HG03064 (cell line): ENCODE measurements around the gene DRC3.
"Not testable (repeated sequence)": the region's sequence is repeated elsewhere in the genome, so short reads cannot be mapped to it uniquely, and the experiment has no call there.

Source experiments
- ATAC-seq: cut with Tn5 transposase; IDR thresholded peaks from one replicate; pipeline ENCODE4 v1.9.1; 2021; ENCODE audit warnings: low read depth; ENCODE audit not compliant: unreplicated experiment

DRC3 gene

DNA sequence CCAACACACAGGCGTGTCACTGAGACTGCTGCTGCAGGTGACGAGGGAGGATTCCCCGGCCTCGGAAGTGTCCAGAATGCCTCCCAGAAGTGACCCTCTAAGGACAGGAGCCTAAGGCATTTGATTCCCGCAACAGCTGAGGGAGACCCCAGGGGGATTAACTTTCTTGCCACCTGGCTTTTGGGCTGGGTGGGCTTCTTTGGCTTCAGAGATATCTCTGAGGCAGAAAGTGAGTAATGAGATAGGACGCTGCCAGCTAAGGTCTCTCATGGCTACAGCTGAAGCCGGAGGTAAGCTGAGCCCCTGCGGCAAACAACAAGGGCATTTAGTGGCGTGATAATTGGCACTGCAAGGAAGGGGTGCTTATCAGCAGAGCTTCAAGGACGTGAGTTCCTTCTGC is 17.0 kb downstream of the DRC3 start:
- ATAC-seq = no peak

DNA sequence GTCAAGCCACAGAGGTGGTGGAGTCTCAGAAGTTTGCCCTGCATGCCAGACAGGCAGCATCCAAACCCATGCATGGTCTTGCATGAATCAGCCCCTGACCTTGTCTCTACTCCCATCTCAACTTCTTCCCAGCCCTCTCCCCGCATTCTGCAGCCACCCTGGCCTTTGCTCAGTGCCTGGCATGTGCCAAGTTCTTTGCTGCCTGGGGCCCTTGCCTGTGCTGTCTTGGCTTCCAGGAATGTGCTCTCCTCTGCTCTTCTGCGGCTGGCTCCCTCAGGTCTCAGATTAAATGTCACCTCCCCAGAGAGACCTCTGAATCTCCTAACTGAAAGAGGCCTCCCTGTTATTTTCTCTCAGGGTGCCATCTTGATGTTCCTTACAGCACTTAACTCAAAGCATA is 17.6 kb downstream of the DRC3 start:
- no peak for ATAC-seq

DNA sequence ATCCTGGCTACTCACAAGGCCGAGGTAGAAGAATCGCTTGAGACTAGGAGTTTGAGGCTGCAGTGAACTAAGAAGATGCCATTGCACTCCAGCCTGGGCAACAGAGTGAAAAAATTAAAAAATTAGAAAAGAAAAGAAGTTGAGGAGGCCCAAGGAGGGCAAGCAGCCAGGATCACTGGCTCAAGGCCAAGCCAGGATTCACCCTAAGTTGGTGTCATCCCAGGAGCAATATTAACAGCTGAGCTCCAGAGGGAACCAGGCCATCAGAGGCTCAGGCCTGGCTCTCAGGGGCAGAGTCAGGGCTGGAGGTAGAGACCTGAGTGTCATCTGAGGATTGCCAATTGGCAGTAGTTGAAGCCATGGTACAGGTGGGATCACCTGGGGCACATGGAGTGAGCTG is 20.7 kb downstream of the DRC3 start:
- no peak for ATAC-seq

DNA sequence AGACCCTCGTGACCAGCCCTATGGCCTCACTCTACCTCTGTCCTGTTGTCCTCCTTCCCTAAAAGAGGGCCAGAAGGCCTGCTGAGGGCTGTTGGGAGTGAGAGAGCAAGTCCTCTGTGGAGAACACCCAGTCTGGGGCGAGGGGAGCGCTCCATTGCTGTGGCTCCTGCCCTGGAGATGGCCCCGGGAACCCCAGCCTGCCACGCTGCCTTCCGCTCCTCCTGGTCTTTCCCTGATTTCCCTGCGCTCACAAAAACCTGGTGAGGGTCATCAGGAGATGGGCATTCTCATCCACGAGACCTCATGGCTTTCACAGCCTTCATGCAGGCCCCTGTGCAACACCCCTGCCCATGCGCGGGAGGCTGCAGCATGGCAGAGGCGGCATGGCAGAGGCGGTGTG is 21.2 kb downstream of the DRC3 start:
- ATAC-seq = no peak

DNA sequence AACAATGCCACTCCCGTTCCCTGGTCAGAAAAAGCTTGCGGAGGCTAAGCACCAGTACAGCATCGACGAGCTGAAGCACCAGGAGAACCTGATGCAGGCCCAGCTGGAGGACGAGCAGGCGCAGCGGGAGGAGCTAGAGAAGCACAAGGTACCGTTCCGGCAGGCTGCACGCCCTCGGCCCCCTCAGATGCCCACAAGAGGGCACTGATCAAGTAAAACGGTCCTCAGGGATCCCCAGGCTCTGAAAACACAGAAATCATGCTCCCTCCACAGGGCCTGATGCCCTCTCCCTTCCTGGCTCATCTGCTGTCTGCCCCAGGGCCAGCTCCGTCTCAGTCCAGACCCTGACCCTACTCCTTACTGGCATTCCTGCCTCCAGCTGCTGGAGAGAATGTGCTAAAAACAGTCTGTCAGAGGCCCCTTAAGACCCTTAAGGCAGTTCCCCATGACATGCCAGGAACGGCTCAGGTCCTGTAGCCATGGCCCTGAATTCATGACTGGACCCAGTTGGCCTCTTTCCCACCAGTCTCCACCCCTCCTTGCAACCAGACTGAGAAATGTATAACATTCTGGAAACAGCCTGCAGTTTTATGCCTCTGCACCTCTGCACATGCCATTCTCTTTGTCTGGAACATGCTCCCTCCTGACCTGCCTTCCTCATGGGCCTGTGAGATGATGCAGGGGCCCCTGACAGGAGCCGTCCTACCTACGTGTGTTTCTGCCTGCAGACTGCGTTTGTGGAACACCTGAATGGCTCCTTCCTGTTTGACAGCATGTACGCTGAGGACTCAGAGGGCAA is 21.8 kb downstream of the DRC3 start:
- no peak for ATAC-seq

DNA sequence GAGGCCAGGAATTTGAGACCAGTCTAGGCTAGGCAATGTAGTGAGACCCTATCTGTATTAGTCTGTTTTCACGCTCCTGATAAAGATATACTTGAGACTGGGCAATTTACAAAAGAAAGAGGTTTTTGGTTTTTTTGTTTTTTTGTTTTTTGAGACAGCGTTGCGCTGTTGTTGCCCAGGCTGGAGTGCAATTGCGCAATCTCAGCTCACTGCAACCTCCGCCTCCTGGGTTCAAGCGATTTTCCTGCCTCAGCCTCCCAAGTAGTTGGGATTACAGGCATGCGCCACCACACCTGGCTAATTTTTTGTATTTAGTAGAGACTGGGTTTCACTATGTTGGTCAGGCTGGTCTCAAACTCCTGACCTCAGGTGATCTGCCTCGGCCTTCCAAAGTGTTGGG is 23.2 kb downstream of the DRC3 start:
- not testable (repeated sequence) for ATAC-seq

DNA sequence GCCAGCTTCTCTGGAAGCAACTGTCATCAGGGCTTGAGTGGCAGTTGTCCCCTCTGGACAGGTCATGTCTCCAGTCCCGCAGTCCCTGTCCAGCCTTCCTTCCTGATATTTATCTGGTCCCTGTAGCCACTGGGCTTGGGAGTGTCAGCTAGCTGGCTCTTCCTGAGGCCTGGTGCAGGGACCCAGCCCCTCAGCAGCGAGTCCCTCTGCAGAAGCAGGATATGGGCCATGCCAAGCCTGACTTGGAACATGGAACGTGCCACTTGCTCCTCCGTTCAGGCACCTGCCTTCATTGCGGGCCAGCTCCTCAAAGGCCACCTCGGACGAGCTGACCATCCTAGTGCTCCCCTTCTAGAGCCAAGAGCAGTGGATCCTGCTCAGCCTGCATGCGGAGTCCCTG is 26.3 kb downstream of the DRC3 start:
- no peak for ATAC-seq

DNA sequence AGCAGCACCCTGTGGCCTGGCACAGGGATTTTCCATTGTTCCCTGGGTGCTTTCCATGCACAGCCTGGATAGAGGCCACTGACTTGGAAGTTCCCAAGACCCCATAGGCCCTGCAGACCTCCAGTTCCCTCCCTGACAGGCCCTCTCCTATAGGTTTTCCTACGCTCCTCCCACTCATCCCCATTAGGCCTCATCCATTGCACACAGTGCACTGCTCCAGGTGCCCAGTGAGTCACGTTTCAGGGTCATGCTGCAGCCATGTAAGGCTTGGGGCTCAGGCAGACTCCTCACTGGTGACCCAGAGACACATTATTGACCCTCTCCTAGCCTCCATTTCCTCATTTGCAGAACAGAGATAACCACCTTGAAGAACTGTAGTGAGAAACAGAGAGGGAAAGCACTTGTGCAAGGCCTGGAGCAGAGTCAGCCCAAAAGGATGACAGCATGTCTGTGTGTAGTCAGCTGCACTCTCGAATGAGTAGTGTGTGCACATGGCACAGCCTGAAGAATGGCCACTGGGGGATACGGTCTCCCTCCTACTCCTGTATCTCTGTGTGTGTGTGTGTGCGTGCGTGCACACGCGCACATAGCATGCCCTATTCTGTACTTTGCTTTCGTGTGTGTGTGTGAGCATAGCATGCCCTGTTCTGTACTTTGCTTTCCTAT is 26.8 kb downstream of the DRC3 start:
- ATAC-seq = no peak

DNA sequence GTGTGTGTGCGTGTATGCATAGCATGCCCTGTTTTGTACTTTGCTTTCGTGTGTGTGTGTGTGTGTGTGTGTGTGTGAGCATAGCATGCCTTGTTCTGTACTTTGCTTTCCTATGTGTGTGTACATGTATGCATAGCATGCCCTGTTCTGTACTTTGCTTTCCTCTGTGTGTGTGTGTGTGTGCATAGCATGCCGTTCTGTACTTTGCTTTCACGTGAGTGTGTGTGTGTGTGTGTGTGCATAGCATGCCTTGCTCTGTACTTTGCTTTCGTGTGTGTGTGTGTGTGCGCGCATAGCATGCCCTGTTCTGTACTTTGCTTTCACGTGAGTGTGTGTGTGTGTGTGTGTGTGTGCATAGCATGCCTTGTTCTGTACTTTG is 27.4 kb downstream of the DRC3 start:
- ATAC-seq = no peak

DNA sequence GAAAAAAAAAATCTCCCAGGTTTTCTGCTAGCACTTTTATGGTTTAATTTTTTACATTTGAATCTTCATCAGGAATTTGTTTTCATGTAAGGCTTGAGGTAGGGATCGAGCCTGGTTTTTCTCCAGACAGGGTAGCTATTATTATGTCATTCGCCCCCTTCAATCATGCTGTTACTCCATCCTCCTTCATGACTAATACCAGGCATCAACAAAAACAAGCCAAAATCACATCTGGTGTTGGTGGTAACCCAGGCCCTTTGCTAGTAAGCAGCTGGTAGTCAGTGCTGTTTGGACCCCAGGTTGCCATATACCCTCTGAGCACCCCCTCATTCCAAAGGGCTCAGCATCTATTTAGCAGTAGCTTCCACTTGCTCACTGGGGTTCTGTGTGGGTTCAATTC is 29.5 kb downstream of the DRC3 start:
- no peak for ATAC-seq

DNA sequence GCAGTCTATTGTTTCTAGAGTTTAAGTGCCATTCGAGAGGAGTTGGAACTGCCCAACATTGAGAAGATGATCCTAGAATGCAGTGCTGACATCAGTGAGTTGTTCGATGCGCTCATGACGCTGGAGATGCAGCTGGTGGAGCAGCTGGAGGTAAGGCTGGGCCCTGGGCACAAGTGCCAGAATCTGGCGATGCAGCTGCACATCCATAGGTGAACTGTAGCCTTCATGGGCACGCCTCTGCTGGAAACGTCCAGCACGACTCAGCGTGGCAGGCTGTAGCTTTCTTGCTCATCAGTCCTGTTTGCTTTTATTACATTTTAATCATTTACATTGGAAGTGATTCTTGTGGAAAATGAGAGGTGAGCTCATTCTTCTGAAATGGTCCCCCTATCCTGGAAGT is 31.7 kb downstream of the DRC3 start:
- ATAC-seq = no peak

DNA sequence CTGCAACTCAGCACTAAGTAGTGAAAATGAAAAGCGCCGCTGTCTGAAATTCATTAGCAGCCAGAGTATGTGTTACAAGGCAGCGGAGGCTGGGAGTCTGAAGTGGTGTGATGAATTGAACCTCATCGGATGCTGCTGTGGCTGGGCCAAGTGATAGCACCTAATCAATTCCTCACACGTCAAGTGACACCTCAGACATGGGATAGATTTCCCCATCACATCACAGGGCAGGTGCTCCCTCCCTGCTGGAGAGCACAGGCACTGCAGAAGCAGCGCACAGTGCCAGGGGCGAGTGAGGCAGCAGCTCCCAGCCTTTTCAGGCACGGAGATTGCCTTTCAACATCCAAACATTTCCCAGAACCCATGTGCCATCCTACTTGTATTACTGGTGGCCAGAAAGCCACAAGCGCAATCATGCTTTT is 32.2 kb downstream of the DRC3 start:
- ATAC-seq = no peak

DNA sequence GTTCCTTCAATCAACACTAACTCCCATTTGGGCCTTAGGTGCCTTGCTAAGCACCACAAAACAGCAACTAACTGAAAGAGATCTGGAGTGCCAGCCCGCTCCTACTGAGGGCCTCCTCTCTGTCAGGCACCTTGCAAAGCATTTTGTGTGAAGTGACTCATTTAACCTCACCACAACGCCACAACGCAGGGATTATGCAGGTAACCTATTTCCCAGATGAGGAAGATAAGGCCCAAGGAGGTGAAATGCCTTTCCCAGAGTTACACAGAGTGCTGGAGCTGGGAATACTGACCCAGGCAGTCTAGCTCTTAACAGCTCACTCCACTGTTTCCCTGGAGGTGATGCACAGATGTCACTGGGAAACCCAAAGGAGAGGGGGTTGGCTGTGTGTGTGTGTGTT is 32.8 kb downstream of the DRC3 start:
- ATAC-seq = no peak

DNA sequence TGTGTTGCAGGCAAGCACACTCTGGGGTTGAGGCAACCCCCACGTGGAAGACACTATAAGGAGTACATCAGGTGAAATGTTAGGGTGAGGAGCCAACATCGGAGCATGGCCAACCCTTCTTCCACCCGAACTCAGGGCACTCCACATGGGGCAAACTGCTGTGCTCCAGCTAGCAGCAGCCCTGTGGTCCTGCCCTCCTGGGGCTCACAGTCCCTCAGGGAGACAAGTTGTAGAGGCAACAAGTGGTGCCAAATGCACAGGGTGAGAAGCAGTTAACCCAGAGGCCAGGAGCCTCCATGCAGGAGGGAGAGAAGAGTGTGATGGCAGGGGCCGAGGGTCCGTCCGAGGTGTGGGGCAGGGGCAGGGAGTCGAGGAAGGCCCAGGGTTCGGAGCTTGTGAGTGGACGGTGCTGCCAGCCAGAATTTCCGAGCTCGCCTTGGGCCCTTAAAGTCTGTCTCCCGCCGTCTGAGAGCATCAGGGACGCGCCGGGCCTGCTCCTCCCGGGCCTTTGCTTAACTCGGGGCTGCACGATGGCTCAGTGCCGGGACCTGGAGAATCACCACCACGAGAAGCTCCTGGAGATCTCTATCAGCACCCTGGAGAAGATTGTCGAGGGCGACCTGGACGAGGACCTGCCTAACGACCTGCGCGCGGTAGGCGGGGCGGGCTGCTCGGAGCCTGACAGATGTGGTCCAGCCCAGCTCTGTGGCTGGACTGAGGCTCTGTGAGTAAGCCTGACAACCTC is 34.0 kb downstream of the DRC3 start:
- no peak for ATAC-seq

DNA sequence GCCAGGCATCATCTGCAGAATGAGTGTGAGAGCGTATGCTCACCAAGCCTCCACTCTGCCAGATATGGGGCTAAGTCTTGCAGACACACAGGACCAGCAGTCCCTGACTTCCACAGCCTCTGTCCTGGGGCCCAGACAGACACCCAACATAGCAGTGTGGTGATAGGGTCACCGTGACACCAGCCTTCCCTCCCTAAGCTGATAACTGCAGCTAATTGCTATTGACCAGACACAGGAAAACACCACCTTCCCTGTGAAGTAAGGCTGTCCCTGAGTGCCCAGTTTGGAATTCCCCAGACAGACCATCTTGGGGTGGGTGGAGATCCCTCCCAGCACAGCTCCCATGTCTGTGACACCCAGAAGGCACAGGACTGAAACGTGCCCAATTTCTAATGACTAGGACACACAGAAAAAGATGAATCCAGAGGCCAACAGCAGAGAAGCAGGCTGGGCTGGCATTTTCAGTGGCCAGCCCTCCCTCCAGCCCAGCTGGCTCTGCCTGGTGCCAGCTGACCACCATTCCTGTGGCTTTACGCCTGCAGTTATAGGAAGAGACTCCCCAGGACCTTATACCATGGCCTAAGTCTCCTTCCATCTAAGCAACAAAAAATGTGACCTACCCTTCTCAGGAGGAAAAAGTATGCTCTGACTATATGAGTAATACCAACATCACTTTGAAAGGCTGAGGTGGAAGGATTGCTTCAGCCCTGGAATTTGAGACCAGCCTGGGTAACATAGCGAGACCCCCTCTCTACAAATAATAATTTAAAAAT is 36.0 kb downstream of the DRC3 start:
- ATAC-seq = no peak

DNA sequence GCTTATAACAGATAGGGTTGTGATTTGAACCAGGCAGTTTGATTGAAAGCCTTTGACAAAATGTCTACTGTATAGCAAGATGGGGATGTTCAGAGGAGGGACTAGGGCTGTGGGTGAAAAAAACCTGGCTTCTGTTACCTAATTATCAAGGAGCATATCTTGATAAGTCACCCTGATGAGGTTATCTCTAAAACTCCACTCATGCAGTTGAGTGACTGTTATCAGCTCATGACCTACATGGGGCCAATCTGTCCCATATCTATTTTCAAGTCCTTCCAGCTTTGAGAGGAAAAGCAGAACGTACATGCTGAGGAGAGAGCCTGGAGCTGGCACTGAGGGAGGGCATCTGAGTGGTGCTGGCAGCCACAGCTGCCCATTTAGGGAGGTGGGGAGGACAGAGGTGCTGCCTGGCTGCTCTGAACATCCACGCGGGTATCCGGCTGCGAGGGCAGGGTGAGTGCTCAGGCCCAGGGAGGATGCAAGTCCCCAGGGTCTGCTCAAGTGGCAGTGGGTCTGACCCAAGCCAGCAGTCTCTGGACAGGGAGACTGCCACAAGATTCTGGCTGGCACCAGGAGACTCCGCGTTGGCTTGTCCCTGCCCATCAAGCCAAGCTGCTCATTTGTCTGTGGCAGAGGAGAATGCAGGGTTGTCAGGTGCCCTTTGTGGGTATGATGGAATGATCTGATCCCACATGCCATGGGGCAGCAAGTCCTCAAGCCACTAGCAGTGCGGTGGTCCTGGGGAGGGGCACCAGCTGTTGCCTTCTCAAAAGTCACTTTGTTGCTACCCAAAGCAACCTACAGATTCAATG is 37.2 kb downstream of the DRC3 start:
- ATAC-seq = no peak

DNA sequence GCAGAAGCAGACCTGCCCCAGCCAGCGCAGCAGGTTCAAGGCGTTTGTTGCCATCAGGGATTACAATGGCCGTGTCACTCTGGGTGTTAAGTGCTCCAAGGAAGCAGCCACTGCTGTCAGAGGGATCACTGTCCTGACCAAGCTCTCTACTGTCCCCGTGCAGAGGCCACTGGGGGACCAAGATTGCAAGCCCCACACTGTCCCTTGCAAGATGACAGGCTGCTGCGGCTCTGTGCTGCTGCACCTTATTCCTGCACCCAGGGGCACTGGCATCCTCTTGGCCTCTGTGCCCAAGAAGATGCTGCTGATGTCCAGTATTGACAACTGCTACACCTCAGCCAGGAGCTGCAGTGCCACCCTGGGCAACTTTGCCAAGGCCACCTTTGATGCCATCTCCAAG is 38.6 kb downstream of the DRC3 start:
- no peak for ATAC-seq

DNA sequence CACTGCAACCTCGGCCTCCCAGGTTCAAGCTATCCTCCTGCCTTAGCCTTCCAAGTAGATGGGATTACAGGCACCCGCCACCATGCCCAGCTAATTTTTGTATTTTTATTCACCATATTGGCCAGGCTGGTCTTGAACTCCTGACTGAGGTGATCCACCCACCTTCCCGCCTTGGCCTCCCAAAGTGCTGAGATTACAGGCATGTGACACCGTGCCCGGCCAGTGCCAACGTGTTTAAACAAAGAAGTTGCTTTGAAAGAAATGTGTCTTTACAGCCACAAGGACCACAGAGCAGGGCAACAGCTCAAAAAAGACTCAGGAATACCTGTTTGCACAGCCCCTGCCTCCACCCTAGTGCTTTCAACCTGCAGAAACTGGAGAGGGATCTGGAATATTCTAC is 41.3 kb downstream of the DRC3 start:
- no peak for ATAC-seq

DNA sequence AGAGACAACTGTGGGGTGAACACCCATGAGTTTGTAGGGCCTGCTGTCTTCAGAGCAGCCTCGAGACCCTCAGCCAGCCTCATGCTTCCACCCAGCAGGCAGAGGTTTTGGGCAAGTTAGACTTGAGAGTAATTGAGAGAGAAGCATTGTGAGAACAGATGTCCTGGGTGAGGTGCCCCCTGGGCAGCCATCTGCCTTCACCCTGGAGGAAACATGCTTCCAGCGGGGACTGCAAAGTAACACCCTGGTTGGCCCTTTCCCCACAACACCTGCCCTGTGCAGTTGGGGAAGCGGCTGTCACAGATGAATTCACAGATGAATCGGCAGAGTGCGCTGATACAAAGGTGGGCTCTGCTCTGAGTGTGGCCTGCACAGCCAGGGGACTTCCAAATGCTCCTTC is 42.9 kb downstream of the DRC3 start:
- no peak for ATAC-seq

DNA sequence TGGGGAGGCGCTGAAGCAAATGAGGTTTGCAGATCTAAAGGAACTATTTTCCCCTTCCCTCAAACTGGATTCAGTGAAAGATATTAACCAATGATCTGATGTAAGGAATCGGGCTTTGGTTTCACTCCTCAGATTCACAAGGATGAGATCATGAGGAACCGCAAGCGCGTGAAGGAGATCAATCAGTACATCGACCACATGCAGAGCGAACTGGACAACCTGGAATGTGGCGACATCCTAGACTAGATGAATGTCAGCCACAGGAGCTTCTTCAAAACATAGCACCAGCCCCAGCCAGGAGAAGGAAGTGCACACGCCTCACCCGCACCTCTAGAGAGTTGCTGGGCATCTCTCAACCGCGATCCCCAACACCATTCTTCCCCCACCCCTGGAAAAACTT is 43.8 kb downstream of the DRC3 start:
- no peak for ATAC-seq
